GM18909 (cell line): ENCODE data around the gene ZNF709.
"Not testable (repeated sequence)": the region's sequence is repeated elsewhere in the genome, so short reads cannot be mapped to it uniquely, and the experiment has no call there.

Experiments used
- ATAC-seq: cut with Tn5 transposase; IDR thresholded peaks from one replicate; pipeline ENCODE4 v1.9.1; 2021; ENCODE audit warnings: mild to moderate bottlenecking; ENCODE audit not compliant: unreplicated experiment, poor library complexity

ZNF709 gene

DNA sequence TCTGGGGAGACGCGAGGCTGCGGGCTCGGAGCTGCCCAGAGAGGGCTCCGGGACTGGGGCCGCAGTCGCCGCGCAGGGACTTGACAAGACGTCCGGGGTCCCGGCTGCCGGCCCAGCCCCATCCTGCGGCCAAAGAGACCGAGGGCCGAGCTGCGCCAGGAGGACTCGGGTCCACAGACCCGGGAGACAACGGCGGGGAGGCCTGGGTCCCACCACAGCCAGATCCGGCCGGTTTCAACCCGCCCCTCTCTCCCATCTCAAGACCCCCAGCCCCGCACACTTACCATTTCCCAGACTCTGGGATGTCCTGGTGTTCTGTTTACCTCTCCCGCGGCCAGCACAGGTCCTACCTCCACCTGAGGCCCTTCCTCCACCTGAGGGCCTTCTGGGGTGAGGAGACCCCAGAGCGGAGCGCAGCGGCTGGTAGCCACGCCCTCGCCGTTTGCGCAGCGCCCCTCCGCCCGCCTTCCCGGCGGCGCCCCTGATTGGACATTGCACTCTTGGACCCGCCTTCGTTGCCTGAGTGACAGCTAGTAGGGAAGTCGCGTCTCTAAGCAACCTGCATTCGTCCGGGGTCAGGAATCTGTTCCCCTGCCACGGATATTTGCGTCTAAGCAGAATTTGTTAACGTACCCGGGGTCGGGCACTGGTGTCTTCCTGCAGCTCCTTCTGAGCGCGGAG, at the start of gene ZNF709:
Gene ZNF709, minus strand, starts transcription at position 446 of the 681 bp plus-strand sequence. Its CDS starts 159 bp downstream, at position 287.
- ATAC-seq = peak; percentile 94

DNA sequence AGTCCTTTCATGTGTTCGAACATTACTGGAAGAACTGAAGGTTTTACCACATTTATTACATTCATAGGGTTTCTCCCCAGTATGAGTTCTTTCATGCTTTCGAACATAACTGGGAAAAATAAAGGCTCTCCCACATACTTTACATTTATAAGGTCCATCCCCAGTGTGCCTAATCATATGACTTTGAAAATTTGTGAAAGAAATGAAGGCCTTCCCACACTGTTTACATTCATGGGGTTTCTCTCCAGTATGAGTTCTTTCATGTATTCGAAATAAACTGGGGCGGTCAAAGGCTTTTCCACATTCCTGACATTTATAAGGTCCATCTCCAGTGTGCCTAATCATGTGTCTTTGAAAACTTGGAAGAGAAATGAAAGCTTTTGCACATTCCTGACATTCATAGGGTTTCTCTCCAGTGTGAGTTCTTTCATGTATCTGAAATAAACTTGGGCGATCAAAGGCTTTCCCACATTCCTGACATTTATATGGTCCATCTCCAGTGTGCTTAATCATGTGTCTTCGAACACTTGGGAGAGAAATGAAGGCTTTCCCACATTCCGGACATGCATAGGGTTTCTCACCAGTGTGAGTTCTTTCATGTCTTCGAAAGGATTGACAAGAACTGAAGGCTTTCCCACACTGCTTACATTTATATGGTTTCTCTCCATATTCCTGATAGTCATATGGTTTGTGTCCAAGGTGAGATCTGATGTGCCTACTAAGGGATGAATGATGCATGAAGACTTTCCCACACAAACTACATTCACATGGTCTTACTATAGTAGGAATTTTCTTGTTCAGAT, 42.6 kb upstream of the ZNF709 start:
- ATAC-seq = no peak

DNA sequence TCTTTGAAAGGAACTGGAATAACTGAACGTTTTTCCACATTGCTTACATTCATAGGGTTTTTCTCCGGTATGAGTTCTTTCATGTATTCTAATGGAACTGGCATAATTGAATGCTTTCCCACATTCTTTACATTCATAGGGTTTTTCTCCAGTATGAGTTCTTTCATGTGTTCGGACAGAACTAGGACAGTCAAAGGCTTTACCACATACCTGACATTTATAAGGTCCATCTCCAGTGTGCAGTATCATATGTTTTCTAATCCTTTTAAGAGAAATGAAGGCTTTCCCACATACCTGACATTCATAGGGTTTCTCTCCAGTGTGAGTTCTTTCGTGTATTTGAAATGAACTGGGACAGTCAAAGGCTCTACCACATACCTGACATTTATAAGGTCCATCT, 41.9 kb upstream of the ZNF709 start:
- ATAC-seq = no peak

DNA sequence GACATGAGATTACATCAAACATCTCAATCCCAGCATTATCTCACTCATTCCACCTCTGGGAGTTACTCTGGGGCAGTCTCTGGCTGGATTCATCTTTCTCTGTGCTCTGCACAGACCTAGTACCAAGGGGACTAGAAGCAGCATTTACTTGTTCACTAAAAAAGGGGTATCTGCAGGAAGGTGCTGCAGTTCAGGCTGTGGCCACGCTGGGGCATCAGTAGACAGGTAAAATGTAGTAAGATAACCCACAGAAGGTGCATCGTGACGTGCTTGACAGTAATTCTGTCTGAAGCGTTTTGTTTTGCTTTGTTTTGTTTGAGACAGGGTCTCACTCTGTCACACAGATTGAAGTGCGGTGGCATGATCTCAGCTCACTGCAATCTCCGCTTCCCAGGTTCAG, 37.4 kb upstream of the ZNF709 start:
- ATAC-seq = no peak

DNA sequence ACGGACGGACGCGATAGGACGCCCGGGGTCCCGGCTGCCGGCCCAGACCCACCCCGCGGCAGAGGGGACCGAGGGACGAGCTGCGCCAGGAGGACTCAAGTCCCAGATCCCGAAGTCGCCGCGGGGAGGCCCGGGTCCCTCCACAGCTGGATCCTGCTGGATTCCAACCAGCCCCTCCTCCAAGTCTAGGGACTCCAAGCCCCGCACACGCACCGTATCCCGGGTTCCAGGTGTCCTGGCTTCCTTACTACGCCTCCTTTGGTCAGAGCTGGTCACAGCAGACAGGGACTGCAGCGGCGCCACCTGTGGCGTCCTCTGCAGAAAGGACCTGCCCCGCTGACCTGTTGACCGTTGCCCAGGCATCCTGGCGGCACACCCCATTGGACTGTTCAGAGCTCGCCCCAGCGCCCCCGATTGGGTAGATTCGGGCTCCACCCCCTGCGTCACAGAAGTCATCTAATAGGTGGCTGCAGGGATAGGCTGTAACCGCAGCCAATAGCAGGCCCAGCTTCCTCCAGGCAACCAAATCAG, 29.0 kb upstream of the ZNF709 start:
- ATAC-seq = no peak

DNA sequence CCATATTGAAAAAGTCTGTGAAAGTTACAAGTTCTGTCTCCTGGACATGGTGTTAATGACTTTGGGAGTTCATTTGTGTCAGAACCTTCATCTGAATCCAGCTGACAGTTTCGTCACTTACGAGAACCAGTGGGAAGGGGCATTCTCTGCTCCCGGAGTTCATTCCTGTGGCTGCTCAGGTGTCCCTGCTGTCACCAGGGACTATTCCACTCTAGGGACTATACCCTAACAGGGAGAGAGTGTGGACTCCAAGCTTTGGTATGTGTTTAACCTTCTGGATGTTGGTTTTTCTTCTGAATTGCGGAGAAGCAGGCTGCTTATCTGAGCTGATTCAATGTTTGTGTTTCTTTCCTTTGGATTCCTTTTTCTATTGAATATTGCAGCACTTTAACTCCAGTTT, 12.4 kb upstream of the ZNF709 start:
- no peak for ATAC-seq

DNA sequence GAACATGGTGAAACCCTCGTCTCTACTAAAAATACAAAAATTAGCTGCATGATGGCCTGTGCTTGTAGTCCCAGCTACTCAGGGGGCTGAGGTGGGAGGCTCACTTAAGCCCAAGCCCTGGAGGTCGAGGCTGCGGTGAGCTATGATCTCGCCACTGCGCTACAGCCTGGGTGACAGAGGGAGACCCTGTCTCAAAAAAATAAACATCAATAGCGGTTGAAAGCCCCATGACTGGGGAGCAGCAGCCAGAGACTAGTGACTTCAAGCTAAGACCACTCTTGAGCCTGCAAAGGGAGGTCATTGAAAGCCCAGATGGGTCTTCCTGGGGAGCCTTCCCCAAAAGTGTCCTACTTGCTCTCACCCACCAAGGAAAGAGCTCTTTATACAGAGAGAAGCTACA, 11.9 kb upstream of the ZNF709 start:
- ATAC-seq = no peak

DNA sequence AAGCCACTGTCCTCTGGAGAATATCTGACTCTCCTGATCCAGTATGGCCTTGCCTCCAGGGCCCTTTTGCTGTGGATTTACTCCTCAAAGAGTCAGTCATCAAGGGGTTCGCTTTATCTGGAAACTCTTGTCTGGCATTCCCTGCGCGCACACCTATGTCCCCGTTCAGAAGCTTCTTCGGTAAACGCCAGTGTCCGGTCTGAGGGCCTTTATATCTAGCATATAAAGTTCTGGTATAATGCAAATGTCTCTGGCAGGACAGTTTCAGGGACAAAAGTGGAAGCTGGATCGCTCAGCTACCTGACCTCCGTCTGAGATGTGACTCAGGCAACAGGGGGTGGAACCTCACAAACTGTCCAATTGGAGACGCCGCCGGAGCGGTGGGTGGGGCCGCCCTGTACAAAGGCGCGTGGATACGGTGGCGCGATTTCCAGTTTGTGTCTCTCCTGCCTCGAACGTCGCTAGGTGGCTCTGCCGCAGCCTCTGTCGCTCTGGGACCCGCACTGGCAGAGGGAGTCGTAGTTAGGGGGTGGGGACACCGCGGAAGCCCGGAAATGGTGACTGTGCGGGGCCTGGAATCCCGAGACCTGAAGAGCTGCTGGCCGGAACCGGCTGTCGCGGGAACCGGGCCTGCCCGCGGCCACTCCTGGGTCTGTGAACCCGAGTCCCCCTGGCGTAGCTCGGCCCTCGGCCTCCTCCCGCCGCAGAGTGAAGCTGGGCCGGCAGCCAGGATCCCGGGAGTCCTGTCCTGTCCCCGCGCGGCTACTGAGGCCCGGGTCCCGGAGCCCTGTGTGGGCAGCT, 10.6 kb upstream of the ZNF709 start:
- ATAC-seq = peak; percentile 78

DNA sequence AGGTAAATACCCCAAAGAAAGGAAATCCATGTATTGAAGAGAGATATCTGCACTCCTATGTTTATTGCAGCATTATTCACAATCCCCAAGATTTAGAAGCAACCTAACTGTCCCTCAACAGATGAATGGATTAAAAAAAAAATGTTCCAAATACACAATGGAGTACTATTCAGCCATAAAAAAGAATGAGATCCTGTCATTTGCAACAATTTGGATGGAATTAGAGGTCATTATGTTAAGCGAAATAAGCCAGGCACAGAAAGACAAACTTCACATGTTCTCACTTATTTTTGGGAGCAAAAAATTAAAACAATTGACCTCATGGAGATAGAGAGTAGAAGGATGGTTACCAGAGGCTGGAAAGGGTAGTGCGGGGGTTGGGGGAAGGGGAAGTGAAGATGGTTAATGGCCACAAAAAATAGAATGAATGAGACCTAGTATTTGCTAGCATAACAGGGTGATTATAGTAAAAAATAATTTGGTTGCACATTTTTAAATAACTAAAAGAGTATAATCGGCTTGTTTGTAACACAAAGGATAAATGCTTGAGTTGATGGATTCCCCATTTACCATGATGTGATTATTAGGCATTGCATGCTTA, 9.7 kb upstream of the ZNF709 start:
- no peak for ATAC-seq

DNA sequence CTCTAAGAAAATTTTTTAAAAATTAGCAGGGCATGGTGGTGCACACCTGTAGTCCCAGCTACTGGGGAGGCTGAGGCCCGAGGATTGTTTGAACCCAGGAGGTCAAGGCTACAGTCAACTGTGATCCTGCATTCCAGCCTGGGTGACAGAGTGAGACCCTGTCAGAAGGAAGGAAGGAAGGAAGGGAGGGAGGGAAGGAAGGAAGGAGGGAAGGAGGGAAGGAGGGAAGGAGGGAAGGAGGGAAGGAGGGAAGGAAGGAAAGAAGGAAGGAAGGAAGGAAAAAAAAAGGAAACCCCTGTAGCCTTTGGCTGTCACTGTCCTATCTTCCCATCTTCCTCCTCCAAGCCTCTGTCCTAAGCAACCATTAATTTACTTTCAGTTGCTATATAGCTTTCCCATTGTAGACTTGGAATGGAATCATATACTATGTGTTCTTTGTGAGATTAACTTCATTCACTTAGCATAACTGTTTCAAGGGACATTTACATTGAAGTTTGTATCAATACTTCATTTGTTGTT, 1.7 kb upstream of the ZNF709 start:
- ATAC-seq = not testable (repeated sequence)

DNA sequence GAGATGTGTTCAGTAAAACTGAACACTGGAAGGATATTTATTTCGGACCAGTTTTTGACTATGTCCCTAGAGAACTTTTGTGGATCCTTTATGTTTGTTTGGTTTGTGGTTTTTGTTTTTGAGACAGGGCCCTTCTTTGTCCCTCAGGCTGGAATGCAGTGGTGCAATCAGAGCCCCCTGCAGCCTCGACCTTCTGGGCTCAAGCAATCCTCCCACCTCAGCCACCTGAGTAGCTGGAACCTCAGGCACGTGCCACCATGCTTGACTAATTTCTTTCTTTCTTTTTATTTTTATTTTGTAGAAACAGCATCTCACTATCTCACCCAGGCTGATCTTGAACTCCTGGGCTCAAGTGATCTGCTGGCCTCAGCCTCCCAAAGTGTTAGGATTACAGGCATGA, 955 bp upstream of the ZNF709 start:
- ATAC-seq = no peak

DNA sequence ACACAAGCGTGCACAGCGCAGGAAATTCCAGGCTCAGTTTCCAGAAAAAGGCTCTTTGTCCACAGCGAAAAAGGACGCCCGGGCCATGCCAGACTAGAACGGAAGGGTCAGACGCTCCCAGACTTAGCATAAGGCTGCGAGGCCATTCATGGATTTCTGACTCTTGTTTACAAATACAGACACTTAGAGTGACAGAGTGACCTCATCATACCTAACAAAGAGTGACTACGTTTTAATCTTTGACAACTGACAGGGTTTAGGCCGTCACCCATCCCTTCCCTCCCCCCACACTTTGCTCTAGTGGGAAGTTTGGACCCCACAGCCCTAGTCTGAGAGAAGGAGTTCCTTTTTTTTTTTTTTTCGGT, 418 bp upstream of the ZNF709 start:
- peak; percentile 7 for ATAC-seq

DNA sequence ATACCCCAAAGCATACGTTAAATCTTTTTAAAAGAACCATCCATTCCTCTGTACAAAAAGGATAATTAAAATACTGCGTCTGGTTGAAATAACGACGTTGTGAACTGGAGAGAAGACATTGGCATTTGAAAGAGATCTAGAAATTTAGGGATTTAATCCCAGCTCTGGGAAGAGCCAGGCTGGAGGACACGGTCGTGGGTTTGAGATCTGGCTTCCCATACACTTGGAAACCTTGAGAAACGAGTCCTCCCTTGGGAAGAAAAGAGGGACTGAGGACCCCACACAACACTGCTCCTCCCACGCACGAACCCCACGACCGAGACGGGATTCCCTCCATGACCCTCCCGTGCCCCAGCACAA, 625 bp downstream of the ZNF709 start:
- no peak for ATAC-seq

DNA sequence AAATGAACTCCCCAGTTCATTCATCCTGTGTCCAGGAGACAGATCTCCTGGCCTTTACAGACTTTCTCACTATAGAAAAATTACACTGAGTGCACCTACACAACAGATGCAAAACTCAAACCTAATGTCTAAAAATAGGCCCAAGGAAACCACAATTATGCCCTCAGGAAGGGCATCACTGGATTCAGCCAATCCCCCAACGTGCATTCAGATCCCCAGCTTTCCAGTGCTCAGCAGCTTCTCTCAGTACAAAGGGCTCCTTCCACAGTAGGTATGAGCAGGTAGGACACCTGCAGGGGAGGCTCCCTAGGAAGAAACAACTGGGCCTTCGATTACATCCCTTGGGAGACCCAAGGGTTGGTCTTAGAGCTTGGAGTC, 2.1 kb downstream of the ZNF709 start:
- no peak for ATAC-seq

DNA sequence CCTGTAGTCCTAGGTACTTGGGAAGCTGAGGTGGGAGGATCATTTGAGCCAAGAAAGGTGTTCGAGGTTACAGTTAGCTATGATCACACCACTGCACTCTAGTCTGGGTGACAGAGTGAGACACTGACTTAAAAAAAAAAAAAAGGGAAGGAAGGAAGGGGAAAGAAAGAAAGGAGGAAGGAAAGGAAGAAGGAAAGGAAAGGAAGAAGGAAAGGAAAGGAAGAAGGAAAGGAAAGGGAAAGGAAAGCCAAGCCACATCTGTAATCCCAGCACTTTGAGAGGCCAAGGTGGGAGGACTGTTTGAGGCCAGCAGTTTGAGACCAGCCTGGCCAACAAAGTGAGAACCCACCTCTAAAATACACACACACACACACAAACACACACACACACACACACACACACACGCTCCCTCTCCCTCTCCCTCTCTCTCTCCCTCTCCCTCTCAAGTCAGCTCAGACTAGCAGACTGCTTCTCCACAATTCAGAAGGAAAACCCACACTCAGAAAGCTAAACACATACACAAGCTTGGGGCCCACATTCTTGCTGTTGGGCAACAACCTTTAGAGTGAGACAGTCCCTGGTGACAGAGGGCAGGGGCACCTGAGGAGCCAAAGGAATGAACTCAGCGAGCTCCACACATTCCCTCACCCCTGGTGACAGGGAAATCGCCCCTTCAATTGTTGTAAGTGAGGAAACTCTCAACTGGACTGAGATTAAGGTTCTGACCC, 2.7 kb downstream of the ZNF709 start:
- ATAC-seq = no peak

DNA sequence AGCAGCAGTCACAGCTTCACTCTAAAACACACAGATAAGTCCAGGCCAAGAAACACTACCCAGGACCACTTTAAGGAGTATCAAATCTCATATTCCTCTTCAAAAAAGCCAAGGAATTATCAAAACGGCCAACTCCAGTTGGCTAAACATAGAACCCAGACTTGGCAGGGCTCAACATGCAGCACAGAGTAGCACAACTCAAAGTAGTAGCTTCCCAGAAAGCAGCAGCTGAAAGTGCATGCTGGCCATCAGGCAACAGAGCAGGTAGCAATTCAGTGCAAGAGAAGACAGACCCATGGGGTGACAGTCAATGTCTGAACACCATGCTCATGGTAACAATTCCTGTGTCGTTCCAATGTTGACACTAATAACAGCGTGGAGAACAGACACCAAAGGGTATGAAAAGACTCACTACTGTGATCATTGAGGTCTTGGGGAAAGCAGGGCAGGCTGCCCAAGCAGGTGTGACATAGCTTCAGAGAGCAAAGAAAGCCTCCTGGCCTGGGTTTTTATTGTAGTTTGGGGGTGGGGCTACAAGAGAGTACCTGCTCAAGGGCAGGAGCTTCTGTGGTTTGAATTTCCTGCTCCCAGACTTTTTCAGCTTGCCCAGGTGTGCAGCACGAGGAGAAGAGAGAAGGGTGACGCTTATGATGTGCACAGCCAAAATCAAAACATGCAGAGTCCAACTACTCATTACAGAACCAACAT, 6.2 kb downstream of the ZNF709 start:
- ATAC-seq = no peak

DNA sequence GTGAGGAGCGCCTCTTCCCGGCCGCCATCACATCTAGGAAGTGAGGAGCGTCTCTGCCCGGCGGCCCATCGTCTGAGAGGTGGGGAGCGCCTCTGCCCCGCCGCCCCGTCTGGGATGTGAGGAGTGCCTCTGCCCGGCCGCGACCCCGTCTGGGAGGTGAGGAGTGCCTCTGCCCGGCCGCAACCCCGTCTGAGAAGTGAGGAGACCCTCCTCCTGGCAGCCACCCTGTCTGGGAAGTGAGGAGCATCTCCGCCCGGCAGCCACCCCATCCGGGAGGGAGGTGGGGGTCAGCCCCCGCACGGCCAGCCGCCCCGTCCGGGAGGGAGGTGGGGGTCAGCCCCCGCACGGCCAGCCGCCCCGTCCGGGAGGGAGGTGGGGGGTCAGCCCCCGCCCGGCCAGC, 17.0 kb downstream of the ZNF709 start:
- ATAC-seq = not testable (repeated sequence)

DNA sequence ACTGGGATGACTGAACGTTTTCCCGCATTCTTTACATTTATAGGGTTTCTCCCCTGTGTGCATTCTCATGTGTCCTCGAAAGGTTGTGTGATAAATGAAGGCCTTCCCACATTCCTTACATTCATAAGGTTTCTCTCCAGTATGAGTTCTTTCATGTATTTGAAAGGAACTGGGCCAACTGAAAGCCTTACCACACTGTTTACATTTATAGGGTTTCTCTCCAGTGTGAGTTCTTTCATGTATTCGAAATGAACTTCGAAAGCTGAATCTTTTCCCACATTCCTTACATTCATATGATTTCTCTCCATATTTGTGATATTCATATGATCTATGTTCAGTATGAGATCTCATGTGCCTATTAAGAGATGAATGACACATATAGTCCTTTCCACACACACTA, 19.4 kb downstream of the ZNF709 start:
- ATAC-seq = no peak

DNA sequence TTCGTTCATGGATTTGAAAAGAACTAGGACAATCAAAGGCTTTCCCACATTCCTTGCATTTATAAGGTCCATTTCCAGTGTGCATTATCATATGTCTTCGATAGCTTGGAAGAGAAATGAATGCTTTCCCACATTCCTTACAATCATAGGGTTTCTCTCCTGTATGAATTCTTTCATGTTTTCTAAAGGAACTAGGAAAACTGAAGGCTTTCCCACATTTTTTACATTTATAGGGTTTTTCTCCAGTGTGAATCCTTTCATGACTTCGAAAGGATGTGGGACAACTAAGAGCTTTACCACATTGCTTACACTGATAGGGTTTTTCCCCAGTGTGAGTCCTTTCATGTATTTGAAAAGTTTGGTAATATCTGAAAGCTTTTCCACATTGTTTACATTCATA, 19.8 kb downstream of the ZNF709 start:
- no peak for ATAC-seq
